HCT116 (cell line): ENCODE measurements around the gene POU2AF2. TPM values are rescaled to one million over a fixed set of nuclear protein-coding genes. Genes with fewer than 3 reads are reported as not detected.

Experiments used
- ATAC-seq: fragments of 200-7000 bp; cut with Tn5 transposase; 2 replicates; pipeline ENCODE4 v1.9.1; 2020; ENCODE audit warnings: mild to moderate bottlenecking, moderate library complexity
- Bru-seq: library from RNA; stranded (reverse); fragments of 400-500 nt; gene quantifications from one replicate; lab custom pipeline; 2021; lab: Mats Ljungman, UMichigan
- BruChase-seq, 2 experiments: library from RNA; stranded (reverse); fragments of 400-500 nt; gene quantifications; one replicate each; lab custom pipeline; 2021; lab: Mats Ljungman, UMichigan
- BruUV-seq: library from RNA; stranded (reverse); fragments of 400-500 nt; replicated peaks from 2 replicates; lab custom pipeline; 2021; lab: Mats Ljungman, UMichigan
- CTCF ChIA-PET: fragments of 300-600 bp; sonication (Branson Sonifier 250); formaldehyde crosslinking; loops from one replicate; lab custom pipeline; 2021; ENCODE audit warnings: antibody characterized with exemption; lab: Charles Lee
- POLR2A ChIA-PET: fragments of 300-600, 350-600 bp; sonication (Branson Sonifier 250); formaldehyde crosslinking; loops from one replicate; lab custom pipeline; 2021; ENCODE audit warnings: antibody characterized with exemption; lab: Charles Lee
- RAD21 ChIA-PET, 2 experiments: fragments of 300-600 bp; sonication (Branson Sonifier 250); formaldehyde crosslinking; loops; one replicate each; lab custom pipeline; 2023; ENCODE audit warnings: low total read pairs in 2 of 2; ENCODE audit not compliant: uncharacterized antibody in 2 of 2, unreplicated experiment in 2 of 2, low non-redundant PET in 1 of 2; lab: Charles Lee
- DNase-seq: peaks from one replicate; pipeline ENCODE4 v3.0.0-alpha.2; 2010; ENCODE audit warnings: low read depth, low spot score
- H2AFZ ChIP-seq: fragments of 200-600 bp; shearing (Covaris generic), sonication (generic); 2 replicates; pipeline ENCODE4 v1.6.1; 2017; ENCODE audit warnings: low read depth, mixed run types, mixed read lengths, antibody characterized with exemption, low read length; ENCODE audit not compliant: poor library complexity, severe bottlenecking
- H3K27ac ChIP-seq: 2 replicates; pipeline ENCODE4 v1.5.1; 2012; ENCODE audit warnings: low read depth, low read length
- H3K27me3 ChIP-seq: fragments of 200-600 bp; sonication (generic); 2 replicates; pipeline ENCODE4 v1.6.1; 2016; ENCODE audit warnings: mixed run types, low read length, mixed read lengths; ENCODE audit not compliant: insufficient read depth
- H3K36me3 ChIP-seq, 2 experiments: fragments of 200-500 bp in 1 of 2; fragments of 200-600 bp in 1 of 2; sonication (Bioruptor generic) in 1 of 2; sonication (generic) in 1 of 2; 2 replicates each; pipeline versions ENCODE4 v1.5.1 to v1.6.1; 2014 to 2016; ENCODE audit warnings: low read length in 2 of 2, inconsistent platforms in 1 of 2, mixed read lengths in 1 of 2, mixed run types in 1 of 2; ENCODE audit not compliant: insufficient read depth in 2 of 2, control insufficient read depth in 1 of 2
- H3K4me1 ChIP-seq, 2 experiments: fragments of 200-600 bp in 1 of 2; sonication (generic) in 1 of 2; 2 replicates each; pipeline versions ENCODE4 v1.5.1 to v1.6.1; 2012 to 2017; ENCODE audit warnings: low read length in 2 of 2, inconsistent platforms in 1 of 2, mild to moderate bottlenecking in 1 of 2, mixed read lengths in 1 of 2, mixed run types in 1 of 2, moderate library complexity in 1 of 2; ENCODE audit not compliant: insufficient read depth in 2 of 2, control insufficient read depth in 1 of 2
- H3K4me2 ChIP-seq: fragments of 200-600 bp; sonication (generic); 2 replicates; pipeline ENCODE4 v1.6.1; 2017; ENCODE audit warnings: mixed run types, low read length, mixed read lengths
- H3K4me3 ChIP-seq, 2 experiments: fragments of 200-600 bp in 1 of 2; sonication (generic) in 1 of 2; replicated peaks in 1 of 2; 2 replicates each; pipeline ENCODE4 v1.5.1; 2011 to 2016; ENCODE audit warnings: low read length in 2 of 2, control low read depth in 1 of 2, low read depth in 1 of 2, mild to moderate bottlenecking in 1 of 2, mixed read lengths in 1 of 2, mixed run types in 1 of 2
- H3K79me2 ChIP-seq: fragments of 200-600 bp; sonication (generic); 2 replicates; pipeline ENCODE4 v1.6.1; 2017; ENCODE audit warnings: mild to moderate bottlenecking, mixed run types, low read length, moderate library complexity, mixed read lengths; ENCODE audit not compliant: insufficient read depth
- H3K9ac ChIP-seq: fragments of 200-600 bp; sonication (generic); 2 replicates; pipeline ENCODE4 v1.6.1; 2016; ENCODE audit warnings: low read length, mixed read lengths
- H3K9me2 ChIP-seq: fragments of 200-600 bp; sonication (generic), shearing (Covaris generic); 2 replicates; pipeline ENCODE4 v1.6.1; 2017; ENCODE audit warnings: mixed run types, mild to moderate bottlenecking, moderate library complexity; ENCODE audit not compliant: insufficient read depth
- H3K9me3 ChIP-seq, 2 experiments: fragments of 200-500 bp in 1 of 2; fragments of 200-600 bp in 1 of 2; sonication (Bioruptor generic) in 1 of 2; sonication (generic) in 1 of 2; 2 replicates each; pipeline ENCODE4 v1.6.1; 2014 to 2017; ENCODE audit warnings: low read length in 2 of 2, mixed read lengths in 2 of 2, inconsistent platforms in 1 of 2, low read depth in 1 of 2, mild to moderate bottlenecking in 1 of 2, mixed run types in 1 of 2, moderate library complexity in 1 of 2; ENCODE audit not compliant: control insufficient read depth in 1 of 2, insufficient read depth in 1 of 2
- H4K20me1 ChIP-seq: fragments of 200-600 bp; sonication (generic), shearing (Covaris generic); 2 replicates; pipeline ENCODE4 v1.6.1; 2017; ENCODE audit warnings: mixed run types, mild to moderate bottlenecking, moderate library complexity; ENCODE audit not compliant: insufficient read depth
- CBX3 ChIP-seq: IDR thresholded peaks from 2 replicates; pipeline ENCODE4 v1.6.1; 2012; ENCODE audit warnings: low read depth
- CEBPB ChIP-seq: IDR thresholded peaks from 2 replicates; pipeline ENCODE4 v1.6.1; 2012; ENCODE audit warnings: low read depth
- CTCF ChIP-seq, 3 experiments: fragments of 200-600 bp in 1 of 3; sonication (generic) in 1 of 3; IDR thresholded peaks in 2 of 3; conservative IDR thresholded peaks in 1 of 3; 2 replicates each; pipeline ENCODE4 v1.5.1; 2012 to 2017; ENCODE audit warnings: low read depth in 2 of 3, low read length in 2 of 3, antibody characterized with exemption in 1 of 3, borderline replicate concordance in 1 of 3, control low read depth in 1 of 3, mild to moderate bottlenecking in 1 of 3, mixed read lengths in 1 of 3, mixed run types in 1 of 3, moderate library complexity in 1 of 3; ENCODE audit not compliant: insufficient read depth in 1 of 3
- ELF1 ChIP-seq: IDR thresholded peaks from 2 replicates; pipeline ENCODE4 v1.6.1; 2012; ENCODE audit warnings: low read depth, borderline replicate concordance
- EZH2 ChIP-seq: fragments of 200-600 bp; sonication (generic); IDR thresholded peaks from 2 replicates; pipeline ENCODE4 v1.6.1; 2017; ENCODE audit warnings: antibody characterized with exemption, mixed run types
- EZH2phosphoT487 ChIP-seq: fragments of 200-600 bp; IDR thresholded peaks from 2 replicates; pipeline ENCODE4 v1.6.1; 2018; ENCODE audit warnings: antibody characterized with exemption, borderline replicate concordance
- FOSL1 ChIP-seq: IDR thresholded peaks from 2 replicates; pipeline ENCODE4 v1.6.1; 2012; ENCODE audit warnings: low read depth
- JUND ChIP-seq: IDR thresholded peaks from 2 replicates; pipeline ENCODE4 v1.6.1; 2012
- MAX ChIP-seq: IDR thresholded peaks from 2 replicates; pipeline ENCODE4 v1.6.1; 2012
- POLR2A ChIP-seq: IDR thresholded peaks from 2 replicates; pipeline ENCODE4 v1.7.0; 2011; ENCODE audit warnings: borderline replicate concordance; ENCODE audit not compliant: insufficient read depth, insufficient read length; ENCODE audit errors: extremely low read depth
- REST ChIP-seq: IDR thresholded peaks from 2 replicates; pipeline ENCODE4 v1.6.1; 2012; ENCODE audit warnings: low read depth
- SP1 ChIP-seq: IDR thresholded peaks from 2 replicates; pipeline ENCODE4 v1.6.1; 2012; ENCODE audit warnings: low read depth
- ZFX ChIP-seq: fragments of 450-650 bp; IDR thresholded peaks from 2 replicates; pipeline ENCODE4 v1.6.1; 2017
- ZNF274 ChIP-seq: fragments of 200-500 bp; sonication (Bioruptor generic); IDR thresholded peaks from 2 replicates; pipeline ENCODE4 v1.6.1; 2014; ENCODE audit warnings: mild to moderate bottlenecking, low read depth, low read length, inconsistent platforms
- intact Hi-C: fragments of 100-400 bp; cut with micrococcal nuclease; formaldehyde crosslinking; loops from 2 replicates; pipeline ENCODE4 v1.10.0; 2022
- long read RNA-seq: library from polyadenylated mRNA; unstranded; transcript quantifications from one replicate; pipeline ENCODE4 v2.0.0, GENCODE V29; 2021; ENCODE audit not compliant: unreplicated experiment
- polyA plus RNA-seq: library from polyadenylated mRNA; unstranded; fragments of >200 nt; gene quantifications from 2 replicates; pipeline ENCODE4 v1.2.1, GENCODE V29; 2012; ENCODE audit warnings: missing spikeins
- total RNA-seq: library from RNA; stranded (reverse); gene quantifications from one replicate; pipeline ENCODE4 v1.2.1, GENCODE V29; 2021; ENCODE audit not compliant: unreplicated experiment

The POU2AF2 gene
- total RNA-seq = not detected
- not detected in 2 replicates for polyA plus RNA-seq
- not detected for Bru-seq, nascent RNA
- BruChase-seq, experiment 1, labeled RNA remaining after a 6-hour chase = not detected
- not detected for BruChase-seq, experiment 2, labeled RNA remaining after a 2-hour chase
- long read RNA-seq = 0 reads

- no peak within 1 kb of the TSS for H3K4me2 ChIP-seq
- no peaks in the 10 kb centered on the region for H3K4me1 ChIP-seq
- no peaks in the 10 kb centered on the region for H3K9me3 ChIP-seq
- ATAC-seq (no peak), DNase-seq (no peak)
- ChIA-PET CTCF (no interaction called here), POLR2A (no interaction called here), RAD21 (no interaction called here)
- no peaks in the 10 kb centered on the region for H3K9me2 ChIP-seq
- intact Hi-C loops = no loop called here
- H4K20me1 ChIP-seq = no peaks in the 10 kb centered on the region
- no peaks in the 10 kb centered on the region for H3K36me3 ChIP-seq
- no TSS peak for BruUV-seq
- H3K4me3 ChIP-seq = no peak within 1 kb of the TSS
- no peak within 1 kb of the TSS for H3K9ac ChIP-seq
- H3K79me2 ChIP-seq = no peaks in the 10 kb centered on the region
- H3K27me3 ChIP-seq = peaks cover 41% of the 10 kb centered on the region
- H3K27ac ChIP-seq = no peak within 1 kb of the TSS
- TF ChIP-seq ZNF274 (no peak), MAX (no peak), EZH2 (no peak), ELF1 (no peak), CBX3 (no peak), EZH2phosphoT487 (no peak), CTCF (IDR thresholded peaks at IDR 0.05 in 2 of 3, conservative IDR thresholded peaks at IDR 0.05 in 1 of 3; ENCODE audit: borderline replicate concordance in 1 of 3, insufficient read depth in 1 of 3, low read depth in 2 of 3, low read length in 2 of 3) (no peak), SP1 (no peak), REST (no peak), FOSL1 (no peak), JUND (no peak), POLR2A (no peak), ZFX (no peak), CEBPB (no peak)
- no peak within 1 kb of the TSS for H2AFZ ChIP-seq
Measured at GRCh38 chr11:111245425-111245824, at the start of gene POU2AF2. TSS of gene POU2AF2 (plus strand) at chr11:111245725. CDS start at chr11:111245854, 129 bp downstream.
